SK-N-SH (cell line): ENCODE measurements around the gene TTC19. TPM values are rescaled to one million over a fixed set of nuclear protein-coding genes. Genes with fewer than 3 reads are reported as not detected.

ENCODE experiments used
- CTCF ChIA-PET: fragments of 300-600, 350-600 bp; formaldehyde crosslinking; extraction: SDS; loops from one replicate; lab custom pipeline; 2021; lab: Yijun Ruan, JAX
- POLR2A ChIA-PET: fragments of 350-600 bp; sonication (Branson Sonifier 250); formaldehyde crosslinking; extraction: SDS; loops from one replicate; lab custom pipeline; 2020; ENCODE audit warnings: antibody characterized with exemption, inconsistent platforms; lab: Yijun Ruan, JAX
- DNase-seq: peaks from one replicate; pipeline ENCODE4 v3.0.0; 2012
- H2AFZ ChIP-seq: fragments of 200-600 bp; sonication (generic); 2 replicates; pipeline ENCODE4 v1.8.1; 2016; ENCODE audit warnings: antibody characterized with exemption, mild to moderate bottlenecking, low read depth
- H3F3A ChIP-seq: fragments of 200-600 bp; sonication (generic); replicated peaks from 2 replicates; pipeline ENCODE3; 2016; ENCODE audit warnings: antibody characterized with exemption, mild to moderate bottlenecking; ENCODE audit not compliant: insufficient read depth
- H3K27ac ChIP-seq, 2 experiments: fragments of 200-500 bp in 1 of 2; fragments of 200-600 bp in 1 of 2; sonication (Bioruptor generic) in 1 of 2; sonication (generic), shearing (Covaris generic) in 1 of 2; 2 replicates each; pipeline versions ENCODE4 v1.5.1 to v1.6.1; 2014 to 2016; ENCODE audit warnings: low read depth in 2 of 2, inconsistent platforms in 1 of 2, low read length in 1 of 2, mild to moderate bottlenecking in 1 of 2, mixed read lengths in 1 of 2
- H3K27me3 ChIP-seq: fragments of 200-600 bp; sonication (generic), shearing (Covaris generic); 2 replicates; pipeline ENCODE4 v1.6.1; 2016; ENCODE audit warnings: mixed run types; ENCODE audit not compliant: insufficient read depth
- H3K36me3 ChIP-seq, 2 experiments: fragments of 200-500 bp in 1 of 2; fragments of 200-600 bp in 1 of 2; sonication (Bioruptor generic) in 1 of 2; sonication (generic) in 1 of 2; replicated peaks in 1 of 2; 2 replicates each; pipeline versions ENCODE3 to v1.5.1; 2014 to 2016; ENCODE audit warnings: low read length in 1 of 2, mild to moderate bottlenecking in 1 of 2; ENCODE audit not compliant: insufficient read depth in 2 of 2, control insufficient read depth in 1 of 2
- H3K4me1 ChIP-seq, 2 experiments: fragments of 200-500 bp in 1 of 2; fragments of 200-600 bp in 1 of 2; sonication (Bioruptor generic) in 1 of 2; sonication (generic), shearing (Covaris generic) in 1 of 2; 2 replicates each; pipeline versions ENCODE4 v1.5.1 to v1.6.1; 2014 to 2016; ENCODE audit warnings: low read depth in 1 of 2, low read length in 1 of 2, mixed run types in 1 of 2; ENCODE audit not compliant: insufficient read depth in 2 of 2, control insufficient read depth in 1 of 2
- H3K4me2 ChIP-seq: fragments of 200-600 bp; sonication (generic), shearing (Covaris generic); 2 replicates; pipeline ENCODE4 v1.6.1; 2017; ENCODE audit warnings: mixed run types
- H3K4me3 ChIP-seq, 2 experiments: fragments of 200-500 bp in 1 of 2; fragments of 200-600 bp in 1 of 2; sonication (Bioruptor generic) in 1 of 2; sonication (generic), shearing (Covaris generic) in 1 of 2; 2 replicates each; pipeline versions ENCODE4 v1.5.1 to v1.8.1; 2014 to 2016; ENCODE audit warnings: low read depth in 2 of 2, inconsistent platforms in 1 of 2, low read length in 1 of 2, mild to moderate bottlenecking in 1 of 2, mixed read lengths in 1 of 2, moderate library complexity in 1 of 2
- H3K79me2 ChIP-seq: fragments of 200-600 bp; sonication (generic); 2 replicates; pipeline ENCODE4 v1.8.1; 2017; ENCODE audit warnings: mild to moderate bottlenecking; ENCODE audit not compliant: insufficient read depth
- H3K9ac ChIP-seq: fragments of 200-600 bp; sonication (generic); 2 replicates; pipeline ENCODE4 v1.6.1; 2017; ENCODE audit warnings: mixed run types
- H3K9me2 ChIP-seq: fragments of 200-600 bp; sonication (generic); 2 replicates; pipeline ENCODE4 v1.6.1; 2017; ENCODE audit warnings: mixed run types
- H3K9me3 ChIP-seq: fragments of 200-600 bp; sonication (generic); 2 replicates; pipeline ENCODE4 v1.6.1; 2017; ENCODE audit warnings: mixed run types, mild to moderate bottlenecking, moderate library complexity
- H4K20me1 ChIP-seq: fragments of 200-600 bp; sonication (generic); 2 replicates; pipeline ENCODE4 v1.6.1; 2017; ENCODE audit warnings: mild to moderate bottlenecking, mixed run types; ENCODE audit not compliant: insufficient read depth
- CHD2 ChIP-seq: fragments of 150-350 bp; IDR thresholded peaks from 2 replicates; pipeline ENCODE4 v1.6.1; 2018; ENCODE audit warnings: low read length; ENCODE audit not compliant: partially characterized antibody
- CTCF ChIP-seq: fragments of 200-600 bp; sonication (generic); IDR thresholded peaks from 2 replicates; pipeline ENCODE4 v1.6.1; 2017; ENCODE audit warnings: antibody characterized with exemption, mild to moderate bottlenecking, moderate library complexity
- EP300 ChIP-seq, 2 experiments: IDR thresholded peaks; 2 replicates each; pipeline versions ENCODE4 v1.4.0 to v1.6.1; 2012; ENCODE audit warnings: borderline replicate concordance in 1 of 2, low read depth in 1 of 2, low read length in 1 of 2
- EZH2phosphoT487 ChIP-seq: fragments of 200-600 bp; sonication (generic); IDR thresholded peaks from 2 replicates; pipeline ENCODE4 v1.6.1; 2017; ENCODE audit warnings: low read depth, mixed run types, mild to moderate bottlenecking, antibody characterized with exemption, moderate library complexity, borderline replicate concordance
- FOSL2 ChIP-seq: IDR thresholded peaks from 2 replicates; pipeline ENCODE4 v1.4.0; 2012; ENCODE audit warnings: low read depth, mild to moderate bottlenecking, moderate library complexity, borderline replicate concordance
- FOXM1 ChIP-seq: IDR thresholded peaks from 2 replicates; pipeline ENCODE4 v1.4.0; 2012; ENCODE audit warnings: low read depth, mild to moderate bottlenecking
- GABPA ChIP-seq: IDR thresholded peaks from 2 replicates; pipeline ENCODE4 v1.4.0; 2012; ENCODE audit warnings: low read depth, mild to moderate bottlenecking
- JUND ChIP-seq: IDR thresholded peaks from 2 replicates; pipeline ENCODE4 v1.4.0; 2012
- MAX ChIP-seq: IDR thresholded peaks from 2 replicates; pipeline ENCODE4 v1.4.0; 2012; ENCODE audit warnings: low read depth
- MEF2A ChIP-seq: IDR thresholded peaks from 2 replicates; pipeline ENCODE4 v1.4.0; 2012; ENCODE audit warnings: low read depth, borderline replicate concordance
- NRF1 ChIP-seq: IDR thresholded peaks from 2 replicates; pipeline ENCODE4 v1.6.1; 2012; ENCODE audit warnings: low read depth, mild to moderate bottlenecking, low read length
- POLR2AphosphoS5 ChIP-seq: IDR thresholded peaks from 2 replicates; pipeline ENCODE4 v1.6.1; 2012; ENCODE audit warnings: low read depth, low read length
- RAD21 ChIP-seq: IDR thresholded peaks from 2 replicates; pipeline ENCODE4 v1.6.1; 2012; ENCODE audit warnings: mild to moderate bottlenecking, low read length
- RXRA ChIP-seq: IDR thresholded peaks from 2 replicates; pipeline ENCODE4 v1.4.0; 2012; ENCODE audit warnings: low read depth, mild to moderate bottlenecking, borderline replicate concordance
- SIN3A ChIP-seq: IDR thresholded peaks from 2 replicates; pipeline ENCODE4 v1.6.1; 2012; ENCODE audit warnings: low read depth, mild to moderate bottlenecking, low read length, moderate library complexity, borderline replicate concordance
- TAF1 ChIP-seq: IDR thresholded peaks from 2 replicates; pipeline ENCODE4 v1.6.1; 2012; ENCODE audit warnings: low read depth, mild to moderate bottlenecking, low read length, moderate library complexity, borderline replicate concordance
- YY1 ChIP-seq: IDR thresholded peaks from 2 replicates; pipeline ENCODE4 v1.4.0; 2012; ENCODE audit warnings: low read depth, mild to moderate bottlenecking
- ZBTB33 ChIP-seq: IDR thresholded peaks from 2 replicates; pipeline ENCODE4 v1.4.0; 2012; ENCODE audit warnings: low read depth, borderline replicate concordance
- WGBS: methylation state at CpG from one replicate; pipeline ENCODE4 v1.1.6; 2017; ENCODE audit warnings: low lambda C conversion rate; 5-methylcytosine and 5-hydroxymethylcytosine counted together
- polyA plus RNA-seq, 3 experiments: library from polyadenylated mRNA; depleted of rRNA; stranded (reverse); fragments of >200 nt; gene quantifications; 2 replicates each; pipeline ENCODE4 v1.2.3, GENCODE V29; 2012
- TF ChIP-seq, protein P1 (sequence below): IDR thresholded peaks from 2 replicates; pipeline ENCODE4; 2012

TTC19 gene
- polyA plus RNA-seq, 1 of the 3 experiments (the other 2 are of a cell fraction), result 6.6 TPM

- no peaks in the 10 kb centered on the region for H3F3A ChIP-seq
- DNase-seq, result no peak
- no peaks in the 10 kb centered on the region for H4K20me1 ChIP-seq
- 94% methylated on average over 4 of the region's 4 CpGs for WGBS
- H3K4me1 ChIP-seq, result no peaks in the 10 kb centered on the region
- ChIA-PET CTCF (no interaction called here), POLR2A (no interaction called here)
- no peak overlapping the region for H2AFZ ChIP-seq
- peaks cover 72 to 89% of the 10 kb centered on the region in 2 experiments for H3K36me3 ChIP-seq
- H3K79me2 ChIP-seq, result peaks cover 7% of the 10 kb centered on the region
- H3K9me3 ChIP-seq, result no peaks in the 10 kb centered on the region
- H3K4me2 ChIP-seq, result no peak overlapping the region
- no peak overlapping the region for H3K9ac ChIP-seq
- no peaks in the 10 kb centered on the region for H3K9me2 ChIP-seq
- H3K27ac ChIP-seq, result no peak overlapping the region
- no peaks in the 10 kb centered on the region for H3K27me3 ChIP-seq
- TF ChIP-seq NRF1, result no peak
- TF ChIP-seq ZBTB33, result no peak
- no peak for TF ChIP-seq GABPA
- no peak for TF ChIP-seq RXRA
- TF ChIP-seq RAD21, result no peak
- no peak for TF ChIP-seq YY1
- no peak for TF ChIP-seq CTCF
- no peak for TF ChIP-seq SIN3A
- TF ChIP-seq JUND, result no peak
- TF ChIP-seq, protein P1, sequence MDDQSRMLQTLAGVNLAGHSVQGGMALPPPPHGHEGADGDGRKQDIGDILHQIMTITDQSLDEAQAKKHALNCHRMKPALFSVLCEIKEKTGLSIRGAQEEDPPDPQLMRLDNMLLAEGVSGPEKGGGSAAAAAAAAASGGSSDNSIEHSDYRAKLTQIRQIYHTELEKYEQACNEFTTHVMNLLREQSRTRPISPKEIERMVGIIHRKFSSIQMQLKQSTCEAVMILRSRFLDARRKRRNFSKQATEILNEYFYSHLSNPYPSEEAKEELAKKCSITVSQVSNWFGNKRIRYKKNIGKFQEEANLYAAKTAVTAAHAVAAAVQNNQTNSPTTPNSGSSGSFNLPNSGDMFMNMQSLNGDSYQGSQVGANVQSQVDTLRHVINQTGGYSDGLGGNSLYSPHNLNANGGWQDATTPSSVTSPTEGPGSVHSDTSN, result no peak
- no peak for TF ChIP-seq EP300 (IDR thresholded peaks at IDR 0.05; ENCODE audit: borderline replicate concordance in 1 of 2, low read depth in 1 of 2, low read length in 1 of 2)
- TF ChIP-seq MEF2A, result no peak
- no peak for TF ChIP-seq TAF1
- H3K4me3 ChIP-seq, result no peak overlapping the region
Observed at GRCh38 chr17:16073845-16074244, 74.2 kb downstream of the TTC19 start.

- Histone ChIP-seq H3K79me2 (peaks cover 8% of the 10 kb centered on the region), H3K9me2 (no peaks in the 10 kb centered on the region), H3K4me2 (no peak overlapping the region), H3K4me3 (no peak overlapping the region), H3K9ac (no peak overlapping the region), H4K20me1 (no peaks in the 10 kb centered on the region), H3F3A (no peaks in the 10 kb centered on the region), H3K9me3 (no peaks in the 10 kb centered on the region), H3K27me3 (no peaks in the 10 kb centered on the region), H3K4me1 (no peaks in the 10 kb centered on the region), H3K27ac (no peak overlapping the region), H2AFZ (no peak overlapping the region), H3K36me3 (peaks cover 74 to 89% of the 10 kb centered on the region in 2 experiments)
- no peak for DNase-seq
- ChIA-PET POLR2A (no interaction called here), CTCF (no interaction called here)
- 95% methylated on average over 3 of the region's 3 CpGs for WGBS
- TF ChIP-seq MEF2A (no peak), POLR2AphosphoS5 (no peak), YY1 (no peak), FOSL2 (no peak), FOXM1 (no peak), SIN3A (no peak), MAX (no peak), EZH2phosphoT487 (no peak), CHD2 (no peak), CTCF (no peak), TAF1 (no peak), RXRA (no peak)
- TF ChIP-seq, protein P1, result no peak
Observed at GRCh38 chr17:16074423-16074822, 74.8 kb downstream of the TTC19 start.
